SW480 (cell line): Measurements from ENCODE around the gene MIPEP.
A peak's percentile ranks its signal among the peaks of the same experiment; 100 is the strongest.
"Not testable (repeated sequence)": the region's sequence is repeated elsewhere in the genome, so short reads cannot be mapped to it uniquely, and the experiment has no call there.

ENCODE experiments used
- DNase-seq: peaks from one replicate; pipeline ENCODE4 v3.0.0-alpha.2; 2016; ENCODE audit warnings: low spot score

MIPEP gene

DNA sequence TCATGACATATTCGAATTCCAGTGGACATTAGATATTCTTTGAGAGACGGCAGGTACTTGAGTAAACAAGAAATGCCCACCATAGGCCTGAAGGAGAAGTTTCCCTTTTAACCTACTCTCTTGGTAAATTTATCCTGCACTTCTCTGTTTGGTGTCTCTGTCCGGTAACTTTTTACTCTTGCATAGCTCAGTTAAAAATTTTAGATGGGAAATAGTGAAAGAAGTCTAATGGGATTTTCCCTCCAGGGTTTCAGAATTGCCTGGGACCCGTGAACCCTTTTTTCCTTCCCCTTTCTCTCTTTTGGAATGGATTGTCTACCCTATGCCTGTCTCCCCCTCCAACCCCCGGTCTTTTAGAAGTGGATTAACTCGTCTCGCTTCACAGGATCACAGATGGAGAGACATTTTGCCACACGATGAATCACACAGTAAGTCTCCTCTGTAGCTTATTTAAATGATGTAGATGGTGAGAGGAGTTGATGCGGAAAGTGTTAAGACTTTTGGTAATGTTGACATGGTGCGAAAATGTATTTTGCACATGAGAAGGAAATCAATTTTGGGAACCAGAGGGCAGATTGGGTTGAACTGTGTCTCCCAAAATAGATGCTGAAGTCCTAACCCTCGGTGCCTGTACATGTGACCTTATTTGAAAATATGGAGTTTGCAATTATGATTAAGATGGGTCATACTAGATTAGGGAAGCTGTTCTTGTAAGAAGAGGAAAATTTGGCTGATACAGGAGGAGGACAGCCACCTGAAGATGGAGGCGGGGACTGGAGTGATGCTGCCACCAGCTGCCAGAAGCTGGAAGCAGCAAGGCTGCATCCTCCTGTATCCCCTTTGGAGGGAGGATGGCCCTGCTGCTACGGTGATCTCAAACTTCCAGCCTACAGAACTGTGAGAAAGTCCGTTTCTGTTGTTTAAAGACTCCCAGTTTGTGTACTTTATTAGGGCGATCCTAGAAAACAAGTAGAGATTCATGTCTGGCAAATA, 711 bp upstream of the MIPEP start:
- no peak for DNase-seq

DNA sequence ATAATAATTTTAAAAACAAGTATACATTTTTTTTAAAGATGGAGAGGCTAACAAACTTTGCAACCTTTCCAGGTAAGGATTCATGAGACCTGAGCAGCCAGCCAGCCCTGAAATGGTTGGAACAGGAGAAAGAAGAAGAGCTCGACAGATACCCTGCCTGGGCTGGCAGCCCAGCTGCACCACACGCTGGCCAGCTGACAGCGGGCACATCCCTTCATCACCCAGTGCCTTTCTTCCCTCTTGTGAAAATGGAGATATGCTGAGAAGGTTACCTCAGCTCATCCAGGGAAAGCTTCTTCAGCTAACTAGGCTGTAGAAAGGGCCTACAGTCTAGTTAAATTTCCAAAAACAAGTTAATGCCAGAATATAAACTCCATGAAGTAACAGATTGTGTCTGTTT, 4.8 kb downstream of the MIPEP start:
- DNase-seq: not testable (repeated sequence)

DNA sequence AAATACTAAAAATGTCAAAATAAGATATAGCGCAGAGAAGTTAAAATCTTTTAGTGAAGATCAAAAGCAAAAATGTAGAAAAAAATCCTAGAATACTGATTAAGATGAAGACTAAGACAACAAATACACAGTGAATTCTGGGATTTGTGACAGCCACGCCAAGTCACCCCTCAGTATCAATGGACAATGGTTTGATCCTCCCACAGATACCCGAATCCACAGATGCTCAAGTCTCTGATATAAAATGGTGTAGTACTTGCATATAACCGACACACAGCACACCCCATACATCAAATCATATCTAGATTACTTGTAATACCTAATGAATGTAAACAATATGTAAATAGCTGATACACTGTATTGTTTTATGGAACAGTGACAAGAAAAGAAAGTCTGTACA, 5.9 kb downstream of the MIPEP start:
- no peak for DNase-seq

DNA sequence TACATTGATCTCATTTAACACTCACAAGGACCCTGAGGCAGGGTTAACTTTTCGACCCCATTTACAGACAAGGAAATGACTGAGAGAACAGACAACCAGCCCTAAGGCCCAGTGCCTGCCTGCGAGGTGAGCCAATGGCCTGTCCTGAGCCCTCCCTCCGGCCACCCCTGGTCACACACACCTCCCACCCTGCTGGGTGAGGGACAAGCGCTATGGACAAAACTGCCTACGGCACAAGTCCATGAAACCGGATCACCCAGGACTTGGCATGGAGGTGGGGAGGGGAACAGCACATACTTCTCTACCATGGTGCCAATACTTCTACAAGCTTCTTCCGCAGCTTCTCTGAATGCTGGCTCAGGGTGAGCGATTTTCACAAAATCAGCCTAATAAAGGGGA, 7.8 kb downstream of the MIPEP start:
- not testable (repeated sequence) for DNase-seq

DNA sequence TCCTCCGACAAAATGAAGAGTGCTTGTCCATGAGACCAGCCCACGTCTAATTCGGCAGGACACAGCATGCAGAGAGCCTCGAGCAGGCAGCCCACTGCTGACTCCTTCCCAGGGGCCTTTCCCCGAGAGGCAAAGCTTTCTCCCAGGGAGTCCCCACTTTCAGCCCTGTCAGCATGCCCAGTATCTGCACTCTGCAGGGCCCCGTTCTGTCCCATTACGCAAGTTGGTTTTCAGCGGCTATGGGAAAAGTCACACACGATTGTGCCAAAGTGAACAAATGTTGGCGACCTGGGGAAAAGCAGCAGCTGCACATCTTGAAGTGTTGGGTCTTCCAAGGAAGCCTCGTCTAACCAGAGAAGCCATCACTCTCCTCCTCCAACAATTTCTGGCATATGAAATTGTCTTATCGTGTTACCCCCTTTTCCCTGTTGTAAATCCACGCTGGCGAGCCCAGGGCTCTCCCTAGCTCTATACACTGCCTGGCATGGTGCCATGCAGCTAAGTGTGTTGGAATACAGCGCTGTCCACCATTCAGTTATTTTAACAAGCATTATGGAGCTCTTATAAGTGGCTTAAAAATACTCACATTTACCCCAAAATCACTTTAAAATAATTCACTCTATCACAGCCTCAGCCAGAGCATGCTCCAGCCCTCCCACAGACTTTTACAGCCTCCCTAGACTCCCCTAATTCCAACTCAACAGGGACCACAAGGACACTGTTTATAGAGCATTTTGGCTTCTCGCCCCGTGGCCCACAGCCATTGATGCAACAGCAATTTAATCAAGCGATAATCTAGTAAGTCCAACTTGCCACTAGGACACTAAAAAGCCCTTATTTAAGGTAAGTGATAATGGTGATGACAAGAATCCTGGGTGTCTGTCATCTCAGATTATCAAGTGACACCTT, 8.5 kb downstream of the MIPEP start:
- not testable (repeated sequence) for DNase-seq

DNA sequence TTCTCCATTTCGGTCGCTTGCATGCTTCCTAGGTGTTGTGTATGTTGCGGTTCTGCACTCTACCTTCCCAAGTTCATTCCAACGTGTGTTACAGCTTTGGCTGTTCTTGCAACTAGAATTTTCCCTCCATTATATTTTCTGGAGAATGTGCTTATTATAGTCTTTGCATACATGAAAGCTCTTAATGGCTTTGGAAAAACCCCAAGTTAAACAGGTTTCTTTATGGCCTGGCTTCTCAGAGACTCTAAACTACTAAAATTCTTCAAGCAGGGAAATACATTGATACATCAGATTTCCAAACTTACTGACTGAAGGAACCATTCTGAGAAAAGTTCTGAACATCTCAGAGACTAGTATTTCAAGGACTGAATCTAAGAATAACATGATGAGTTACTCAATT, 11.9 kb downstream of the MIPEP start:
- DNase-seq: no peak

DNA sequence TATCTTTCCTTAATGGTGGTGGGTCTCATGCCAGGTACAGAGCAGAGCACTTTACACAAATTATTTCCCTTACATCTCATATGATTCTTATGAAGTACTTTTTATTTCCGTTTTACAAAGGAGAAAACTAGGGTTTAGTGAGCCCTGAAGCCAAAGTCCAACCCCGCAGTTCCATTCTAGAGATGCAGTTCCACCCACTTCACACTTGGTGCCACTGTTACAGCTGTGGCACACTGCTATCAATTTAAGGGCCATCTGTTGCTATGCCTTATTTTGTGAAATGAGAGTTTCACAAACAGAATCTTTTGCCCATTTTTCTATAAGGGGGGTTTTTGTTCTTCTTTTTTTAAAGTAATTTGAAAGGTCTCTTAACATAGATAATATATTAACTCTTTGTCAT, 12.9 kb downstream of the MIPEP start:
- DNase-seq: peak; percentile 39

DNA sequence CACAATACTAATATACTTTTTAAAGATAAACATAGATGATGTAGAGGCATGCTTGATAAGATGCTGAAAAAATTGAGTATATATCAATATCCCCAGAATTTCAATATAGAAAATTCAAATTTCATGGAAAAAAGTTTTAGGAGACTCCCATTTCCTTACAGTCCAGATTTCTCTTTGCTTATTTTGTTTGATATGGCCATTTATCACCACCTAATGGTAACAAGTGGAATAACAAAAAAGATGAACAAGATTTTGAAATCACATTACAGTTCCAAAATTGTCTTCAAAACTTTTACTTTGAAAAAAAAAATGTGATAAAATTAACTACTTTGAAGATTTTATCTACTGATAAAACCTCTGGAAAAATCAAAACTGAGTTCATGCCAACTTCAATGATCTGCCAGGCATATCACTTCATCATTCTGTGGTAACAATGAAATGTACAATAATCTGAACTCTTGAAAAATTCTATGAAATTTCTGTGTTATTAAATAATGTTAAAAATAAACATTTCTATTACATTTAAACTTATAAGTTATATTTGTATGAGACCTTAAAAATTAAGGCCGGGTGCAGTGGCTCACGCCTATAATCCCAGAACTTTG, 17.5 kb downstream of the MIPEP start:
- peak; percentile 68 for DNase-seq

DNA sequence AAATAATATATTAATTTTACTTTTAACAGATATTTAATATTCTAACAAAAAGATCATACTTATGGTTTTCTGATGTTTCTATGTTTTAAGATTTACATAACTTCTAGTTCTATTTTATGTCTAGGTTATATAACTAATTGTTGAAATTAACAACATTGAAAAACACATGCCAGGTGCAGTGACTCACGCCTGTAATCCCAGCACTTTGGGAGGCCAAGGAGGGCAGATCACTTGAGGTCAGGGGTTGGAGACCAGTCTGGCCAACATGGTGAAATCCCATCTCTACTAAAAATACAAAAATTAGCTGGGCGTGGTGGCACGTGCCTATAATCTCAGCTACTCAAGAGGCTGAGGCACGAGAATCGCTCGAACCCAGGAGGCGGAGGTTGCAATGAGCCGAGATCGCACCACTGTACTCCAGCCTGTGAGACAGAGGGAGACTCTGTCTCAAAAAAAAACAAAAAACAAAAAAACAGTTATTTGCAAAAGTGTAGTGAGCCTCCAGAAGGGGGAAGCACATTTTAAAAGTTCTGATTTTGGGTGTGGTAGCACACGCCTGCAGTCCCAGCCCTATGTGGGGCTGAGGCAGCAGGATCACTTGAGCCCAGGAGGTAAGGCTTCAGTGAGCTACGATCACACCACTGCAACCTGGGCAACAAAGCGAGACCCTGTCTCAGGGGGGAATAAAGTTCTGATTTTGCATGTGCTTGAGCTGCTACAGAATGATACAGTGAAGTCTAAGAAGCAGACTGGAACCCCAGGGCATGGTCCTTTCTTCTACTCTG, 18.7 kb downstream of the MIPEP start:
- DNase-seq: no peak

DNA sequence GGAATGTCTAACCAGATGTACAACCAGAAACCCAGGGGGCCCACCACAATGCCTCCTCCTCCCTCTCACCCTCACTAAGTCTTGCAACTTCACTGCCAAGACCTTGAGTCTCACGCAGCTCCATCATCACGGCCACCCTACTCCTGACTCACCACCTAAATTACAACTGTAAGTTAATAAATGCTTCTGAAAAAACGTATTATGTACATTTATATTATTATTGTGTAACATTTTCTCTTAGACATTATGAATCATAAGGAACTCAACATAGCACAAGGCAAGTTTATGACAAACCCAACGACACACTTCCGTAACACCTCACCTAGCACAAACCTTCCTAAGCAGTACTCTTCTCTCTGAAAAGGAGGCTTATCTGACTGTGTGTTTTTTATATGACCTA, 20.7 kb downstream of the MIPEP start:
- DNase-seq: no peak

DNA sequence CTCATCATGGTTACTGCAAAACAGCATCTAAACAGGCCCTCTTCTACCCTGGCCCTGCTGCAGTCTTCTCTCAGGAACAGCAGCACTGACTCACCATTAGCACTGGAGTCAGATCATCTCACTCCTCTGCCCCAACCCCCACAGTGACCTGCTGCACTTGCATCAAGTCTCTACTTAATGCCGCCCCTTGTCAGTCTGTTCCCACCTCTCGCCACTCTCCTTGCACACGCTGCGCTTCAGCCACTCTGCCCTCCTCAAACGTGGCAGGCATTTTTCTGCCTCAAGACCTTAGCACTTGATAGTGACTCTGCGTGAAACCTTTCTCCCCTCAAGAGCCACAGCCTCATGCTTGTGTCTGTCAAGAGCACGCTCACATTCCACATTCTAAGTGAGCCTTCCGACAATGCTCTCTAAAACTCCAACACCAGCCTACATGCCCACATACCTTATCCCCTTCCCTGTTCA, 22.1 kb downstream of the MIPEP start:
- no peak for DNase-seq

DNA sequence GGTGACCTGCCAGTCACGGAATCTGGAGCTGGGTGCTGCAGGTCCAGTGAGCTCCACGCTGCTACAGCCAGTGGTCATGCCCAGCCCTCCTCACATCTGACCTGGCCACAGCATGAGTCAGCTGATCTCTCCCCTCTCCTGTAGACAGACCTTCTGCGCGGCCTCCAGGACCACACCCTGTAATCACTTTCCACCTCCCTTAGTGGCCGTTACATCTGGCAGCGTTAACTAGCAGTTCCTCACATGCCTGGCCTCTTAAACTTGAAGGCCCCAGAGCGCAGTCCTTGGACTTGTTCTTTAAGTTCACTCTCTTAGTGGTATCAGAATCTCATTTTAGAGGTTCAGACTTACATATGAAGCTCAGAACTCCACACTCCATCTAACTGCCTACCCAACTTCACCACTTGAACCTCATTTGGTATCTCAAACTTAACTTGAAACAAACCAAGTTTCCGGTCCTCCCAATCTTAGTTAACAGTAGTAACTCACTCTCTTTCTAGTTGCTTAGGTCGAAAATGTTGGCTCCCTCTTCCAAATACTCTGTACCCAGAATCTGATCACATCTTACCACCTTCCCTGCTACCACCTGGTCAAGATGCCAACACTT, 22.7 kb downstream of the MIPEP start:
- no peak for DNase-seq

DNA sequence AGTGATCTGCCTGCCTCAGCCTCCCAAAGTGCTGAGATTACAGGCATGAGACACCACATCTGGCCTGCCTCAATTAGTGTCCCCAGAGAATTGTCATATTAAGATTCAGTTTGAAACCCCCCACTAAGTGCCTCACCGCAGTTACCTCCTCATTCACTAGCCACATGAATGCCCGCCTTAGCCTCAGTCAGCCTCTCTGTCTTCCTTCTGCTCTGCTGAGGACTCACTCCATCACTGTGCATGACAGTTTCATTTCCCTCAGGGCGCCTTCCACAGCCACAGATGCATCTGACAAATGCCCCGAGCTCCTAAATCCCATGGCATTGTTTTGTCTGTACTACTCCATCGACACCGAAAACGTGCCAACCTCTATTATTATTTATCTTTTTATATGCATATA, 23.3 kb downstream of the MIPEP start:
- no peak for DNase-seq

DNA sequence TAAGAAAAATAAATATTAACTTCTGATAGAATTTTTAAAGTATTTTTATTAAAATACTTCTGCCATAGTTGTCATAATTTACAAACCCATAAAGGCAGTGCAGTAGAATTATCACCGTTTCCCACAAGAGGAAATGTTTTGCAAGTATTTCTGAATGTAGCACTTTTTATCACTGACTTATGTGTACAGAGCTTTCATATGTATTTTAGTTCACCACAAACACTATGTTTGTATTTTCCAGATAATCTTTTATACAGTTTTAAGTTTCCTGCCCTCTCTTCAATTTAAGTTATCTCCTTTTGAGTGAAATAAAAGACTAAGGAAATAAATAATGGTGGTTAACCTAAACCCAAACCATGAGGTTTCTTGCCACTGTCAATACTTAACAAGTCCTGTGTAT, 24.2 kb downstream of the MIPEP start:
- no peak for DNase-seq

DNA sequence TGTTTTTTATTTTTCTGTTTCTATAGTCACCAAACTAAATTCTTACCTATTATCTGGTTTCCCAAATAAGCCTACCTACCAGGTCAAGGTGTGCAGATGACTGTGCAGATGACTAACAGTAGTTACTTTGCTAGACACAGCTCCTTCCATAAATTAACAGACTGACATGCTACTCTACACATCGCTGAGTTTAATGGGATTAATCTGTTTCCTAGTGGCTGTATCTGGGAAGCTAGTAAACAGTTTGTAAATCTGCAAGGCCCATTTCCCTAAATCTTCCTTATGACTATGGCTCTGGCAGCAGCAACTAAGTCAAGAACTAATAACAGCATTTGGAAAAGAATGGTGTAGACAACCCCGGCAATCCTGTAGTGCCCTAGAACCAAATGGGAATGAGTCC, 27.9 kb downstream of the MIPEP start:
- DNase-seq: no peak

DNA sequence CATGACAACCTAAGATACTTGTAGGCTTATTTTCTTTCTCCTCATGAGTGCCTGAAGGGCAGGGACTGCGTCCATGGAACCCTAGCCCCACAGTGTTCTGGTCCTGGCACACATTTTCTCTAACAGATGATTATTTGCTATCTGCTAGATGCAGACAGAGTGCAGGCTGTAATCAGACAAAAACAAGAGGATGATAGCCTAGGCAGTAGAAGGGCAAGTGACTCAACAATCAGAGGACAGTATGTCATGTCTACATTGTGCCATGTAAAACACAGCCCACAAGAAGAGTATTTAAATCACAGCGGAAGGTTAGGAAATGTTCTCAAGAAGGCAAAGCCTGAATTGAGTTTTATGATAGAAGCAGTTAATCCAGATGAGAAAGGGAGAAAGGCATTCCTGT, 29.3 kb downstream of the MIPEP start:
- no peak for DNase-seq

DNA sequence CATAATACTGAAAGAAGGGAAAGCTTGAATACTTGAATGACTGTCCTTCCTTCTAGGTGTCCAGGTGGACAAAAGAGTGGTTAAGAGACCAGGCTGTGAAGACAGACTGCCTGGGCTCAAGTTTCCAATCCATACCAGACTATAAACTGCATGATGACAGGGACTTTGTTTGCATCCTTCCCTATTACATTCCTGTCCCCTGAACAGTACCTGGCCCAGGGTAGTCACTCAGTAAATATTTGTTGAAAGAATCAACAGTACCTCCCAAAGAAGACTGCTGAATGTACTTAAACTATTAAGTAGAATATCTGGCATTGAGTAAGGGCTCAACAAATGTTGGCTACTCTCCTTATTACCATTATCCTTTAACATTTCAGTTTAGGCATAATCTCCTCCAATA, 29.7 kb downstream of the MIPEP start:
- no peak for DNase-seq

DNA sequence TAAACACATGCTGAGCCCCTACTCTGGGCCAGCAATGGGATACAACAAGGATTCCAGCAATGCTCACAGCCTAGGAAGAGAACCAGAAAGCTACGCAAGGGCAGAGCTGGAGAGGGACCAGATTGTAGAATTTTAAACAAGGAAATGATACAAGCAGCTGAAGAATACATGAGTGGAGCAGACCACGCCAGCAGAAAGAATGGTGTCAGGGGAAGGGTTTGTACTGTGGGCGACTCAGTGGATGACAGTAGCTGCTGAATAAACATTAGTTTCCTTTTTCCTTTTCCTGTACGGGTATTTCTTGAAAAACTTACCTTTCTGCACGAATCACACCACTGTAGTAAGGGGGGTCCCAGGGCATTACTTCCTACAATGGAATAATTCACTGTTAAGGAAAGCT, 30.7 kb downstream of the MIPEP start:
- no peak for DNase-seq

DNA sequence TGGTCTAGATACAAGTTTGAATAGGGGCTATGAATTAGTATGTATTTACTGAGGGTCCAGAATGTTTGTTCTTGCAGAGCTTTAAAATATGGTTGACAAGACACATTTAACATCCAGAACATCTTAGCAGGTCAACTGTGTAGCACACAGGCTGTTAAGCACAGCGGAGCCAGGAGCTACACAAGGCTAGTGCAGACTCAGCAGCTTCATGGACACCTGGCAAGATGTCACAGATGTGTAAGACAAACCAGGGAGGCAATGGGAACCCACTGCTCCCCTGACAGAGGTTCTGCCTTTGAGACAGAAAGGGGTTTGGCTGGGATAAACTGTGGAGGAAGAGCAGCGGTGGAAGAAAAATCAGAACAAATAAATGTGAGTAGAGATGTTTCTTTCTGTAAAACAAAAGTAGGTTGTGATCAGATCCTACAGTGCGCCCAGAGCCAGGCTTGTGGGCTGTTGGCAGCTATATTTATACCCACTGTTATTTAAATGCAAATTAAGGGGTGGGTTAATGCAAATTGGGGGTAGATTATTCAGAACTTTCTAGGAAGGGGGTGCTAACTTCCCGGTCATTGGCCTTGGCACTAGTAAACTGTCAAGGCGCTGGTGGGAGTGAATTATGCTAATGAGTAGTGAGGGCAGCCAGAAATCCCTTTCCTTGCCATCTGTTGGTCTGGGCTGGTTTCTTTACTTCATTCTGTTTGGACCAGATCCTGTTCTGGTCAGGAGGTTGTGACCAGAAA, 33.0 kb downstream of the MIPEP start:
- no peak for DNase-seq

DNA sequence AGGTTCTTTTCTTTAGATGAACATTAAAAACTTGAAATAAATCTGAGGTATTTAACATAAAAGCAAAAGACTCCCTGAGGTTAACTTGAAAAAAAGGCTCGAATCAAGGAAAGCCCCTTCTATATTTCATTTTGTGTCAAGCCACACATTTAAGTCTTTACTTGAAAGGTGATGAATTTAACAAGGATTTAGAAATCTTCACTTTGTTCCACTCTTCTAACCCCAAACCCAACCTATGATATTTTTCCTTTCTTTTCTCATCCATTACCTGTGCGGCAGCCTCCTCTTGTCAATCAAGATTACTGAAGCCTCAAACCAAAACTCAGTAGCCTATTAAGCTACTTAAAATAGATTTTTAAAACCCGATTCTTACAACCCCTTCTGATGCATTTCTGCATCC, 33.8 kb downstream of the MIPEP start:
- no peak for DNase-seq
